GM18526 (cell line): ENCODE measurements around the gene MUC20.

ENCODE experiments used
- POLR2A ChIP-seq: IDR thresholded peaks from 3 replicates; pipeline ENCODE4 v1.6.1; 2011; ENCODE audit not compliant: insufficient read length; ENCODE audit errors: extremely low read depth

MUC20 gene

DNA sequence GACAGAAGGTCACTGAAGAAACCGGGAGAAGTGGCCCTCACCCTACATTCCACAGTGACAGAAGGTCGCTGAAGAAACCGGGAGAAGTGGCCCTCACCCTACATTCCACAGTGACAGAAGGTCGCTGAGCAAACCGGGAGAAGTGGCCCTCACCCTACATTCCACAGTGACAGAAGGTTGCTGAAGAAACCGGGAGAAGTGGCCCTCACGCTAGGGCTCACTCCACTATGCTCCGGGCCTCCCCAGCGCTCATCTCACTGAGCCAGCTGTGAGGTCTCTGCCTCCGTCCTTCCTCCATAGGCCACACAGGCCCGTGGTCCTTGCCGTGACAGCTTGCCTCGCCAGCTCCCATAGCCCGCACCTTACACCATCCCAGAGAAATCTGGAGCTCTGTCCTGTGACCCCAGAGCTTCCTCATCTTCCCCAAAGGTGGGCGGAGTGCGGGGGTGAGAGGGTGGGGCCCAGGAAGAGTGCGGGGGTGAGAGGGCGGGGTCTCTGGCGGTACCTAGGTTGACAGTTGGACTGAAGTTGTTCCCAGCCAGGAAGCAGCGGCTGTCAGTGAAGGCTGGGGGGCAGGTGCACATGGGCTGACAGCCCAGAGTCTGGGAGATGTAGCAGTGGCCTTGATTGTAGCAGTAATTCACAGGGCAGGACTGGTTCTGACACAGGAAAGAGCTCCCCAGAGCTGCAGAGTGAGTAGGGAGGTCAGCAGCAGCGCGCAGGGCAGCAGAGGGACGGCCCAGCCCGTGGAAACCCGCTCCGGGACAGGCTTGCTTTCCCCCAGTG, 32.0 kb downstream of the MUC20 start:
- no peak for TF ChIP-seq POLR2A

DNA sequence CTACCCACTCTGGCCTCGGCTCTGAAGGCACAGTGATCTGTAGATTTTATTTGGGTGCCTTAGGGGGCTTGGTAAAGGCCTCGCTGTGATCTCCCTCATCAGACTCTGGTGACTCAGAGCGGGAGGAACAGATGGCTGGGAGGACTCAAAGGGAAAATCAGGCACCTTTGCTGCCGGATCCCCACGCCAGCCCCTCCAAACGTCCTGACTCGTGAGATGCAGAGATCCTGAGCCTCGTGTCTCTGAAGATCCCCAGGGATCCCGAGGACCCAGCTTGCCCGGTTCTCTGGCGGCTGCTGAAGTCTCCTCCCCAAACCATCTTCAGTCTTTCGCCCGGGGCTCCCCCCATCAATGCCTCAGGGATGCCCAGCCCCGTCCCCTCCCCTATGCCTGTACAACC, 32.8 kb downstream of the MUC20 start:
- TF ChIP-seq POLR2A: no peak

GRCh38 chr3:195754141-195754540, 33.4 kb downstream of the MUC20 start:
- no peak for TF ChIP-seq POLR2A

DNA sequence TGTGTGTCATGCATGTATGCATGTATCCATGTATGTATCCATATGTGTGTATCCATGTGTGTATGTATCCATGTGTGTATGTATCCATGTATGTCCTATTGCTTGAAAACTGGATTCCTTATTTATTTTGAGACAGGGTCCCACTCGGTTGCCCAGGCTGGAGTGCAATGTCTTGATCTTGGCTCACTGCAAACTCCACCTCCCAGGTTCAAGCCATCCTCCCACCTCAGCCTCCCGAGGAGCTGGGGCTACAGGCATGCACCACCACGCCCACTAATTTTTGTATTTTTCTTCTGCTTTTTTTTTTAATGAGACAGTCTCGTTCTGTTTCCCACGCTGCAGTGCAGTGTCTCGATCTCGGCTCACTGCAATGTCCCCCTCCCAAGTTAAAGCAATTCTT, 34.1 kb downstream of the MUC20 start:
- TF ChIP-seq POLR2A: no peak

GRCh38 chr3:195755391-195755790, 34.6 kb downstream of the MUC20 start:
- TF ChIP-seq POLR2A: no peak

DNA sequence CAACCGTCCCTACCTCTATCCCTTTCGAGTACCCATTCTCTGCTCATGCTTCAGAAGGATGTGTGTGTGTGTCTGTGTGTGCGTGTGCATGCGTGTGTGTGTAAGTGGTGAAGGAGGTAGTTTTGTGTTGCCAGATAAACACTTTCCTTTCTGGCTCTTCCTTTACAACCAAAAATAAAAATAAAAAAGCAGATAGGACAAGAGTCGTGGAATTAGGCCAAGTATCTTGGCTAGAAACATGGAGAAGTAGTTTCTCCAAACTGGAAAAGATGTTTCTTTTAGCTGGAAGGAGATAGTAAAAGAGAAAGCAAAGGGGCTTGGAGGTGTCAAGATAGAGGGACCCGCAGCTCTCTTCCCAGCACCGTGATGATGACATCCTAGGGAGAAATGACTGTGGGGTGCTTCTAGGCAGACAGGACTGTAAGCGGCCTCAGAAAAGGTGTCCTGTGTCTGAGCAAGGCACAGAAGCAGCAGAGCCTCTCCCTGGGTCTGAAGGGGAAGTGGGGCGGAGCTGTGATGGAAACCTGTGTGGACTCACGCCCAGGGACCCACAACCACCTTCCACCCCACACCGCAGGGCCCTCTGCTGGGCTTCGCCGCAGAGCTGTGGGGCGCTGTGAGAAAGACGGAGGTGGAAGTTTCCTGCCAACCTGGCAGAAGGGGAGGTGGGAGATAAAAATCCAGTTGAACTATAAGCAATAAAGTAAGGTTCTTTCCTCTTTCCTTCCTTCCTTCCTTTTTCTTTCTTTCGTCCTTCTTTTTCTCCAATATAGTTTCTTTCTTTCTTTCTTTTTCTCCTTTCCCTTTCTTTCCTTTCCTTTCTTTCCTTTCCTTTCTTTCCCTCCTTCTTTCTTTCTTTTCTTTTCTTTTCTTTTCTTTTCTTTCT, 35.3 kb downstream of the MUC20 start:
- no peak for TF ChIP-seq POLR2A

DNA sequence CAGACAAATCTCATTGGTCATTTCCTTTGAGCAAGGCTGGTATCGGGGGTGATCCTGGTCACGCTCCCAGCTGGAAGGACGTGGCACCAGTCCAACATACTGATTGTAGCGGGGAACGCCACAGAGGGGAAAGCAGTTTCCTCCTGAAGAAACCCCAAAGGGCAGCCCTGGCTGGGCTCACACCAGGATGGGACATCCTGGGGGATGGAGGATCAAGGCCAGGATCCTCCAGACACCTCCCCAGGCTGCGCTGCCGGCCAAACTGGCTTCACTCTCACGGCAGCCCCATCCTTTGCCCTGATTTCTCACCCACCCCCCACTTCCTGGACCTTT, 36.6 kb downstream of the MUC20 start:
- no peak for TF ChIP-seq POLR2A

DNA sequence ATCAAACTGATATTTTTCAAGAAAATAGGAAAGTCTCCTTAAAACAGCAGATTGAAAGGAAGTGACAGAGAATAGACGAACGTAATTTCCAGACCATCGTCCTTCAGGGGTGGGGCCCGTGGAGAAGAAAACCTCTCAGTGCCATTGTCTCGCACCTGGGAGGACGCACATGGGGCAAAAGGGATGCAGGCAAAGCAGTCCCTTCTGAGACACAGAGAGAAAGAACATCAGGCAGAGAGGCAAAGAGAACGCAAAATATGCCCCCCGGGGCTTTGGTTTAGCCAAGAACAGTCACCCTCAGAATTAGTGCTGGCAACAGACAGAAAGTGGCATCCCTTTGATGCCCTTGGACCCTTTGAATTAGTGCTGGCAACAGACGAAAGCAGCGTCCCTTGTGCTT, 37.0 kb downstream of the MUC20 start:
- TF ChIP-seq POLR2A: no peak

DNA sequence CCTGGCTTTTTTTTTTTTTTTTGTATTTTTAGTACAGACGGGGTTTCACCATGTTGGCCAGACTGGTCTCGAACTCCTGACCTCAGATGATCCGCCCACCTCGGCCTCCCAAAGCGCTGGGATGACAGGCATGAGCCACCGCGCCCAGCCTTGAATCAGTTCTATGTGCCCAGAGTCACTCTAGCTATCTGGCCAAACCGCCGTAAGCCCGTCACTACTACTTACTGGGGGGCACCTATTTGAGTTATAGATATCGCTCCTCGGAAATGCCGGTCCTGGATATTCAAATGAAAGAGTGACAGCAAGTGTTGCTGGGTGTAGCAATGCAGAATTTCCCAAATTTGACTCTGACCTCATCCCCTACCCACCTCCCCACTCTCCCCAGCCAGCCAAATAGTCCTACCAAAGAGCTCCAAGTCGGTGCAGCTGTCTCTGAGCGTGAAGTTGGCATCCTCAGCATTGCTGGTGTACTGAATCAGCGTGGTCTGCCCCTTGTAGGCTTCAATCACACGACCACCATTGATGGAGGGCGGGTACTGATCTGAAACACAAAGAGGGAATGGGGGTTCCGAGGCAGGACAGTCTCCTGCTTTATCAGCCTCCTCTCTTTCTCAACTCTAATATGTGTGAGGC, 38.1 kb downstream of the MUC20 start:
- no peak for TF ChIP-seq POLR2A

DNA sequence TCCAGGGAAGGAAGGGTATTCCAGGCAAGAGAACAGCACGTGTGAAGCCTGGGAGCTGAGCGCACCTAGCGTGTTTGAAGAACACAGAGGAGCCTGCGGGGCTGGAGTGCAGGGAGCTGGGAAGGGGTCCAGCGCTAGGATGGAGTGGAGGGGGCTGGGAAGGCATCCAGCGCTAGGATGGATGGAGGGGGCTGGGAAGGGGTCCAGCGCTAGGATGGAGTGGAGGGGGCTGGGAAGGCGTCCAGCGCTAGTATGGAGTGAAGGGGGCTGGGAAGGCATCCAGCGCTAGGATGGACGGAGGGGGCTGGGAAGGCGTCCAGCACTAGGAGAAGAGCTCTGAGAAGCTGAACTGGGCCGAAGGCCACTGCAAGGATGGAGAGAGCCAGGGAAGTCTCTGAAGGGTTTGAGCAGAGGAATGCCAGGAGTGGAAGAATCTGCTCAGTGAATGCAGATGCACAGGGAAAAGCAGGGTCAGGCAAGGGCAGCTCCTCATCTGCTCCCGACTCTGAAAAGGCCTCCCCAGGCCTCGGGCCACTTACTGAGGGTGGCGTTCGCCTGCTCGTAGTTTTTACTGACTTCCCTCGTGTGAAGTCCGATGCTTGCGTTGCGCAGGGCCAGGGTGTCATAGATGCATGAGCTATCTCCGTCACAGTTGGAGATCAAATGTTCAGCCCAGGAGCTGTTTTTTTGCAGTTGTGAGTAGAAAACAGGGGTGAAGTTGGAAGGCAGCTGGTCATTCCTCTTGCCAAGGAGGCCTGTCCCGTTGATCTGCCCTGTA, 39.8 kb downstream of the MUC20 start:
- TF ChIP-seq POLR2A: no peak

- no peak for TF ChIP-seq POLR2A
These were observed 40.4 kb downstream of the MUC20 start for GRCh38 chr3:195761123-195761566.

- TF ChIP-seq POLR2A: no peak
These were observed 40.9 kb downstream of the MUC20 start for GRCh38 chr3:195761567-195762248.

- TF ChIP-seq POLR2A: no peak
These were observed 41.4 kb downstream of the MUC20 start for GRCh38 chr3:195762249-195762585.

GRCh38 chr3:195762611-195763010, 41.8 kb downstream of the MUC20 start:
- no peak for TF ChIP-seq POLR2A
